Endothelial cell of umbilical vein (primary cell): ENCODE results near the gene AURKB. TPM values are rescaled to one million over a fixed set of nuclear protein-coding genes. Genes with fewer than 3 reads are reported as not detected.

ENCODE experiments used
- BruUV-seq: library from RNA; stranded (reverse); fragments of 400-500 nt; replicated peaks from 2 replicates; lab custom pipeline; 2021; lab: Mats Ljungman, UMichigan
- CTCF ChIA-PET: fragments of 300-600, 350-600 bp; sonication (Branson Sonifier 250); formaldehyde crosslinking; loops from one replicate; lab custom pipeline; 2021; ENCODE audit warnings: antibody characterized with exemption, inconsistent platforms; lab: Charles Lee
- POLR2A ChIA-PET: fragments of 300-600, 350-600 bp; sonication (Branson Sonifier 250); formaldehyde crosslinking; loops from one replicate; lab custom pipeline; 2021; ENCODE audit warnings: antibody characterized with exemption, inconsistent platforms; lab: Charles Lee
- DNase-seq: peaks from one replicate; pipeline ENCODE4 v3.0.0-alpha.2; 2011; ENCODE audit warnings: low read depth, low spot score
- FAIRE-seq: peaks from 2 replicates; lab custom pipeline; 2011; peaks lifted over from hg19 to GRCh38; lab: Jason Lieb, UNC
- H2AFZ ChIP-seq: 2 replicates; pipeline ENCODE4 v1.6.0; 2012; ENCODE audit warnings: low read depth, low read length, control low read depth, inconsistent platforms
- H3K27ac ChIP-seq: 2 replicates; pipeline ENCODE4 v1.5.1; 2011; ENCODE audit warnings: low read depth, mild to moderate bottlenecking, control low read depth, low read length, moderate library complexity; ENCODE audit not compliant: insufficient read depth
- H3K27me3 ChIP-seq, 2 experiments: 2 replicates each; pipeline versions ENCODE4 v1.6.0 to v1.6.1; 2011; ENCODE audit warnings: low read length in 2 of 2, mixed read lengths in 1 of 2; ENCODE audit not compliant: control insufficient read depth in 2 of 2, insufficient read depth in 2 of 2
- H3K36me3 ChIP-seq, 2 experiments: 2 replicates in 1 of 2; 3 replicates in 1 of 2; pipeline ENCODE4 v1.5.1; 2011; ENCODE audit warnings: low read length in 2 of 2, mild to moderate bottlenecking in 1 of 2, moderate library complexity in 1 of 2; ENCODE audit not compliant: control insufficient read depth in 2 of 2, insufficient read depth in 2 of 2; ENCODE audit errors: extremely low read depth in 1 of 2
- H3K4me1 ChIP-seq: 3 replicates; pipeline ENCODE4 v1.5.1; 2011; ENCODE audit warnings: mild to moderate bottlenecking, low read length; ENCODE audit not compliant: control insufficient read depth, insufficient read depth; ENCODE audit errors: extremely low read depth
- H3K4me2 ChIP-seq: 2 replicates; pipeline ENCODE4 v1.6.1; 2011; ENCODE audit warnings: low read length, control low read depth, mixed read lengths; ENCODE audit not compliant: insufficient read depth
- H3K4me3 ChIP-seq, 3 experiments: fragments of 200-600 bp in 1 of 3; sonication (generic), shearing (Covaris generic) in 1 of 3; replicated peaks in 1 of 3; 2 replicates each; pipeline ENCODE4 v1.5.1; 2011 to 2016; ENCODE audit warnings: control low read depth in 3 of 3, low read length in 3 of 3, mild to moderate bottlenecking in 2 of 3, inconsistent platforms in 1 of 3, low read depth in 1 of 3, moderate library complexity in 1 of 3; ENCODE audit not compliant: insufficient read depth in 1 of 3
- H3K79me2 ChIP-seq: 2 replicates; pipeline ENCODE4 v1.6.0; 2012; ENCODE audit warnings: low read length, inconsistent platforms; ENCODE audit not compliant: control insufficient read depth, insufficient read depth
- H3K9ac ChIP-seq: replicated peaks from 2 replicates; pipeline ENCODE3; 2011; ENCODE audit warnings: low read length, control low read depth; ENCODE audit not compliant: insufficient read depth; ENCODE audit errors: extremely low read depth
- H3K9me1 ChIP-seq: replicated peaks from 3 replicates; pipeline ENCODE4 v1.6.0; 2011; ENCODE audit warnings: mild to moderate bottlenecking, low read length; ENCODE audit not compliant: control insufficient read depth, insufficient read depth; ENCODE audit errors: extremely low read depth
- H3K9me3 ChIP-seq: replicated peaks from 2 replicates; pipeline ENCODE4 v1.5.1; 2012; ENCODE audit warnings: low read length, inconsistent platforms; ENCODE audit not compliant: control insufficient read depth, insufficient read depth
- H4K20me1 ChIP-seq: replicated peaks from 2 replicates; pipeline ENCODE3; 2011; ENCODE audit warnings: mild to moderate bottlenecking, low read length; ENCODE audit not compliant: control insufficient read depth, insufficient read depth; ENCODE audit errors: extremely low read depth
- CTCF ChIP-seq, 2 donors: IDR thresholded peaks; 1 replicate in 1 of 2; 2 replicates in 1 of 2; pipeline ENCODE4 v1.5.1; 2011; ENCODE audit warnings: low read length in 2 of 2, mild to moderate bottlenecking in 2 of 2, moderate library complexity in 2 of 2, control low read depth in 1 of 2, inconsistent platforms in 1 of 2, low read depth in 1 of 2; ENCODE audit not compliant: insufficient read depth in 1 of 2; ENCODE audit errors: extremely low read depth in 1 of 2
- EZH2 ChIP-seq: IDR thresholded peaks from 2 replicates; pipeline ENCODE4 v1.6.1; 2012; ENCODE audit warnings: borderline replicate concordance, low read depth, mild to moderate bottlenecking, moderate library complexity, low read length, inconsistent platforms; ENCODE audit not compliant: severe bottlenecking
- FOS ChIP-seq: IDR thresholded peaks from 2 replicates; pipeline ENCODE4 v1.6.1; 2011; ENCODE audit warnings: mild to moderate bottlenecking, low read length, moderate library complexity, borderline replicate concordance; ENCODE audit not compliant: insufficient read depth
- GATA2 ChIP-seq: IDR thresholded peaks from 2 replicates; pipeline ENCODE4 v1.7.0; 2011; ENCODE audit warnings: low read depth, mild to moderate bottlenecking, moderate library complexity, mixed read lengths, low read length; ENCODE audit not compliant: insufficient read length, insufficient read depth
- JUN ChIP-seq: IDR thresholded peaks from 2 replicates; pipeline ENCODE4 v1.6.1; 2011; ENCODE audit warnings: borderline replicate concordance, low read depth; ENCODE audit not compliant: insufficient read length, insufficient read depth
- MYC ChIP-seq: IDR thresholded peaks from one replicate; pipeline ENCODE4 v1.6.1; 2011; ENCODE audit warnings: mild to moderate bottlenecking, low read depth, low read length
- POLR2A ChIP-seq: IDR thresholded peaks from 2 replicates; pipeline ENCODE4 v1.6.1; 2012; ENCODE audit warnings: low read depth, mild to moderate bottlenecking, control low read depth, low read length
- POLR2AphosphoS5 ChIP-seq: IDR thresholded peaks from 2 replicates; pipeline ENCODE4 v1.6.1; 2012; ENCODE audit warnings: low read depth, mild to moderate bottlenecking, control low read depth, low read length, moderate library complexity; ENCODE audit not compliant: insufficient read depth
- dilution Hi-C: fragments of 300-500 bp; cut with MboI; formaldehyde crosslinking; loops from one replicate; pipeline ENCODE4 v1.15.0; 2019; ENCODE audit warnings: low sequenced_read_pairs; ENCODE audit not compliant: extremely low pct_ligation_motif_present
- intact Hi-C: fragments of 100-400 bp; cut with micrococcal nuclease; formaldehyde crosslinking; loops from one replicate; pipeline ENCODE4 v1.10.0; 2022
- polyA plus RNA-seq, 4 experiments: library from polyadenylated mRNA; depleted of rRNA in 3 of 4; stranded (reverse) in 3 of 4; unstranded in 1 of 4; fragments of >200 nt; gene quantifications; 2 replicates each; pipeline versions ENCODE4 v1.2.1 to v1.2.3, GENCODE V29; 2011 to 2012; ENCODE audit warnings: missing spikeins in 1 of 4
- total RNA-seq: library from RNA; stranded (reverse); gene quantifications from 2 replicates; pipeline ENCODE4 v1.2.3, GENCODE V29; 2021
- TF ChIP-seq, protein P1 (sequence below): IDR thresholded peaks from 2 replicates; pipeline ENCODE4 v1.6.1; 2011; ENCODE audit not compliant: insufficient read depth, insufficient read length

Gene AURKB
- total and polyA plus RNA-seq, 2 donors (not counting 3 experiments of a cell fraction or from before 2014, with no cell fraction given): 67.8 to 107 TPM

- H3K79me2 ChIP-seq: peaks cover 17% of the 10 kb centered on the region
- H3K4me3 ChIP-seq: no peak overlapping the region
- no peak for TF ChIP-seq MYC
- no peak for TF ChIP-seq FOS
- no peak for TF ChIP-seq JUN
- TF ChIP-seq EZH2: no peak
- TF ChIP-seq, protein P1, sequence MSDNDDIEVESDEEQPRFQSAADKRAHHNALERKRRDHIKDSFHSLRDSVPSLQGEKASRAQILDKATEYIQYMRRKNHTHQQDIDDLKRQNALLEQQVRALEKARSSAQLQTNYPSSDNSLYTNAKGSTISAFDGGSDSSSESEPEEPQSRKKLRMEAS: no peak
- TF ChIP-seq GATA2: no peak
- no peak for TF ChIP-seq CTCF (IDR thresholded peaks at IDR 0.05; ENCODE audit: extremely low read depth in 1 of 2, insufficient read depth in 1 of 2, low read depth in 1 of 2, low read length in 2 of 2)
- no peak for TF ChIP-seq POLR2A
- TF ChIP-seq POLR2AphosphoS5: no peak
- intact Hi-C loops (no loop called here), dilution Hi-C loops (no loop called here)
- ChIA-PET CTCF (no interaction called here), POLR2A (interaction anchor here (1.9 kb wide), 1 partner anchor 8 kb away, joined by 8 read pairs; no protein-coding TSS in a partner anchor)
- peaks cover 2 to 7% of the 10 kb centered on the region in 2 experiments for H3K36me3 ChIP-seq
- no peaks in the 10 kb centered on the region for H3K9me1 ChIP-seq
- no peak overlapping the region for H3K27ac ChIP-seq
- H3K4me1 ChIP-seq: peaks cover 20% of the 10 kb centered on the region
- no peak overlapping the region for H3K4me2 ChIP-seq
- H2AFZ ChIP-seq: no peak overlapping the region
- H3K27me3 ChIP-seq: no peaks in the 10 kb centered on the region
- BruUV-seq: no TSS peak
- FAIRE-seq (no peak), DNase-seq (no peak)
- no peaks in the 10 kb centered on the region for H4K20me1 ChIP-seq
- H3K9ac ChIP-seq: no peak overlapping the region
- no peaks in the 10 kb centered on the region for H3K9me3 ChIP-seq
Observed at GRCh38 chr17:8164815-8165131, 45.6 kb downstream of the AURKB start.
